DOHH2 (cell line): ENCODE data around the gene ALK.

ENCODE experiments used
- H3F3A ChIP-seq: fragments of 200-600 bp; sonication (generic), shearing (Covaris generic); 2 replicates; pipeline ENCODE4 v1.6.0; 2016; ENCODE audit warnings: antibody characterized with exemption, mild to moderate bottlenecking; ENCODE audit not compliant: control insufficient read depth, insufficient read depth
- H3K27ac ChIP-seq: fragments of 200-600 bp; sonication (generic); 2 replicates; pipeline ENCODE4 v1.5.1; 2014; ENCODE audit warnings: low read depth, mild to moderate bottlenecking, low read length, moderate library complexity
- H3K27me3 ChIP-seq: fragments of 200-600 bp; sonication (generic); 2 replicates; pipeline ENCODE4 v1.6.1; 2014; ENCODE audit warnings: mild to moderate bottlenecking, low read length, mixed read lengths; ENCODE audit not compliant: control insufficient read depth
- H3K36me3 ChIP-seq: fragments of 200-600 bp; sonication (generic); 2 replicates; pipeline ENCODE4 v1.6.1; 2014; ENCODE audit warnings: mild to moderate bottlenecking, low read length, moderate library complexity, mixed read lengths; ENCODE audit not compliant: control insufficient read depth
- H3K4me1 ChIP-seq: fragments of 200-600 bp; sonication (generic); 2 replicates; pipeline ENCODE4 v1.6.1; 2014; ENCODE audit warnings: mild to moderate bottlenecking, low read length, mixed read lengths; ENCODE audit not compliant: control insufficient read depth
- H3K4me2 ChIP-seq: fragments of 200-600 bp; sonication (generic); 2 replicates; pipeline ENCODE4 v1.6.0; 2014; ENCODE audit warnings: mild to moderate bottlenecking, low read length, moderate library complexity
- H3K4me3 ChIP-seq: fragments of 200-600 bp; sonication (generic); 2 replicates; pipeline ENCODE4 v1.5.1; 2014; ENCODE audit warnings: mild to moderate bottlenecking, low read length, mixed read lengths
- H3K79me2 ChIP-seq: fragments of 200-600 bp; sonication (generic); 2 replicates; pipeline ENCODE4 v1.6.1; 2014; ENCODE audit warnings: mild to moderate bottlenecking, low read length, mixed read lengths; ENCODE audit not compliant: control insufficient read depth
- H3K9me2 ChIP-seq: fragments of 200-600 bp; sonication (generic); replicated peaks from 2 replicates; pipeline ENCODE4 v1.6.1; 2014; ENCODE audit warnings: mild to moderate bottlenecking, low read length, mixed read lengths; ENCODE audit not compliant: control insufficient read depth
- H3K9me3 ChIP-seq: fragments of 200-600 bp; sonication (generic); 2 replicates; pipeline ENCODE4 v1.6.1; 2014; ENCODE audit warnings: antibody characterized with exemption, low read length, mixed read lengths; ENCODE audit not compliant: control insufficient read depth, insufficient read depth
- H4K20me1 ChIP-seq: fragments of 200-600 bp; sonication (generic); 2 replicates; pipeline ENCODE4 v1.6.0; 2014; ENCODE audit warnings: low read depth, mild to moderate bottlenecking, antibody characterized with exemption, low read length, moderate library complexity; ENCODE audit not compliant: control insufficient read depth, insufficient read depth
- CTCF ChIP-seq: fragments of 200-600 bp; sonication (generic); IDR thresholded peaks from one replicate; pipeline ENCODE4 v1.5.1; 2014; ENCODE audit warnings: antibody characterized with exemption, mild to moderate bottlenecking, low read depth, low read length; ENCODE audit not compliant: poor library complexity, severe bottlenecking
- EZH2phosphoT487 ChIP-seq: fragments of 200-600 bp; sonication (generic); IDR thresholded peaks from 2 replicates; pipeline ENCODE4 v1.6.1; 2017; ENCODE audit warnings: borderline replicate concordance, mild to moderate bottlenecking, antibody characterized with exemption, low read length, moderate library complexity, mixed read lengths

ALK gene

GRCh38 chr2:29527947-29528346 is 393.4 kb downstream of the ALK start:
- no peaks in the 10 kb centered on the region for H3F3A ChIP-seq
- H3K79me2 ChIP-seq: no peaks in the 10 kb centered on the region
- H3K36me3 ChIP-seq: no peaks in the 10 kb centered on the region
- TF ChIP-seq CTCF (no peak), EZH2phosphoT487 (no peak)
- no peaks in the 10 kb centered on the region for H3K9me3 ChIP-seq
- H3K27ac ChIP-seq: no peak overlapping the region
- H3K4me3 ChIP-seq: no peak overlapping the region
- H4K20me1 ChIP-seq: no peaks in the 10 kb centered on the region
- H3K4me1 ChIP-seq: no peaks in the 10 kb centered on the region
- no peak overlapping the region for H3K4me2 ChIP-seq
- H3K9me2 ChIP-seq: no peaks in the 10 kb centered on the region
- no peaks in the 10 kb centered on the region for H3K27me3 ChIP-seq

DNA sequence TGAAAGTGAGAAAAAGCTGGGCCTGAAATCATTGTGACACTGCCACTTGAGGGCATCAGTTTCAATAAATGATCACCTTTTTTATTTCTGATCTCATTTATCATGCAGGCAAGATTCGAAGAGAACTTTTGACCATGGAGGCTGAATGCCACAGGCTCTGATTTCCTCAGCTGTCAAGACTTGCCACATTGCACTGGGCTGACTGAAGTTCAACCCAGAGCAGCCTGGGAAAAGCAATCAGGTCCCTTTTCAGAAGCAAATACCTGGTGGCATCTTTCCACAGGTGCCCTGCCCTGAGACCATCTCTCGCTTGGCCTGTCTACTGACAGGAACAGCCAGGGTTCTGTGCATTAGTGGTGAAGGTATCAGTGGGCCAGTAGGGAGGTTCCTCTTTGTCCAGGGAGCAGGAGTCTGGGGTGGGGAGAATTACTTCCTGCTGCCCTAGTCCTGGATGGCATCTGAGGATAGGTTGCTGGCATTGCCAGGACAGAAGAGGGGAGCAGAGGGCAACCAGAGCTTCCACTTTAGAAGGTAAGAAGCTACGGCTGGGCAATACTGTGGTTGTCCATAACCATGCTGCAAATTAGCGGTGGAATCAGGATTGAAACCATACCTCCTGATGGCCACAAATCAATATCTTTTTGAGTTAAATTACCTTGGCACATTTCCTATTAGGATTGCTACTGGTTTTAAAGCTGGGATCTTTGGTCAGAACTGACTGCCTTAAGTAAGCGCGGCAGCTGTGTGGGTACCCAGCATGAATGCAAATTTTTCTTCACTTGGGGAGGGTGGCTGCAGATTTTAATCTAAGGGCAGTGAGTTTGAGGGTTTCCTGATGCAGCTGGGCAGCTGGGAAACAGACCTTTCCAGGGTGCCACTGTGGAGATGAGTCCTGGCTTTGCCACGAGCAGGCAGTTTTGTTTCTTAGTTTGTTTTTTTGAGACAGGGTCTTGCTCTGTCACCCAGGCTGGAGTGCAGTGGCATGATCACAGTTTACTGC is 394.5 kb downstream of the ALK start:
- no peaks in the 10 kb centered on the region for H3K36me3 ChIP-seq
- no peaks in the 10 kb centered on the region for H3K4me1 ChIP-seq
- no peak for TF ChIP-seq EZH2phosphoT487
- no peak for TF ChIP-seq CTCF
- no peak overlapping the region for H3K27ac ChIP-seq
- no peaks in the 10 kb centered on the region for H3K27me3 ChIP-seq
- no peak overlapping the region for H3K4me2 ChIP-seq
- H3K9me2 ChIP-seq: no peaks in the 10 kb centered on the region
- no peak overlapping the region for H3K4me3 ChIP-seq
- H4K20me1 ChIP-seq: no peaks in the 10 kb centered on the region
- H3K79me2 ChIP-seq: no peaks in the 10 kb centered on the region
- no peaks in the 10 kb centered on the region for H3K9me3 ChIP-seq
- no peaks in the 10 kb centered on the region for H3F3A ChIP-seq

- Histone ChIP-seq H3K27me3 (no peaks in the 10 kb centered on the region), H3K79me2 (no peaks in the 10 kb centered on the region), H3K4me3 (no peak overlapping the region), H3K27ac (no peak overlapping the region), H3F3A (no peaks in the 10 kb centered on the region), H3K4me1 (no peaks in the 10 kb centered on the region), H3K9me3 (no peaks in the 10 kb centered on the region), H4K20me1 (no peaks in the 10 kb centered on the region), H3K4me2 (no peak overlapping the region), H3K9me2 (no peaks in the 10 kb centered on the region), H3K36me3 (no peaks in the 10 kb centered on the region)
- TF ChIP-seq EZH2phosphoT487 (no peak), CTCF (no peak)
These were observed 395.5 kb downstream of the ALK start for GRCh38 chr2:29525921-29526320.
